Nephron progenitor cell (in vitro differentiated cells): ENCODE data around the gene ANKRD33B.
"Not testable (repeated sequence)": the region's sequence is repeated elsewhere in the genome, so short reads cannot be mapped to it uniquely, and the experiment has no call there.

ENCODE experiments used
- DNase-seq: peaks from one replicate; pipeline ENCODE4 v3.0.0; 2021
- H3K27ac Mint-ChIP-seq: 2 replicates; pipeline ENCODE4 v1.8.0; 2021; ENCODE audit warnings: mild to moderate bottlenecking, moderate library complexity, mixed read lengths
- H3K27me3 Mint-ChIP-seq: 2 replicates; pipeline ENCODE4 v1.8.0; 2021; ENCODE audit warnings: mild to moderate bottlenecking, low read depth, mixed read lengths; ENCODE audit not compliant: poor library complexity
- H3K36me3 Mint-ChIP-seq: 2 replicates; pipeline ENCODE4 v1.8.0; 2021; ENCODE audit warnings: low read depth, mixed read lengths
- H3K4me1 Mint-ChIP-seq: 2 replicates; pipeline ENCODE4 v1.8.0; 2021; ENCODE audit warnings: mixed read lengths
- H3K4me3 Mint-ChIP-seq: 2 replicates; pipeline ENCODE4 v1.8.0; 2021; ENCODE audit warnings: mild to moderate bottlenecking, moderate library complexity, mixed read lengths
- H3K9me3 Mint-ChIP-seq: 2 replicates; pipeline ENCODE4 v1.8.0; 2021; ENCODE audit warnings: mild to moderate bottlenecking, moderate library complexity, mixed read lengths
- TF ChIP-seq, protein P1 (sequence below): fragments of 200-600 bp; sonication (generic); IDR thresholded peaks from 2 replicates; pipeline ENCODE4 v1.5.0; 2021; ENCODE audit warnings: antibody characterized with exemption

ANKRD33B gene

DNA sequence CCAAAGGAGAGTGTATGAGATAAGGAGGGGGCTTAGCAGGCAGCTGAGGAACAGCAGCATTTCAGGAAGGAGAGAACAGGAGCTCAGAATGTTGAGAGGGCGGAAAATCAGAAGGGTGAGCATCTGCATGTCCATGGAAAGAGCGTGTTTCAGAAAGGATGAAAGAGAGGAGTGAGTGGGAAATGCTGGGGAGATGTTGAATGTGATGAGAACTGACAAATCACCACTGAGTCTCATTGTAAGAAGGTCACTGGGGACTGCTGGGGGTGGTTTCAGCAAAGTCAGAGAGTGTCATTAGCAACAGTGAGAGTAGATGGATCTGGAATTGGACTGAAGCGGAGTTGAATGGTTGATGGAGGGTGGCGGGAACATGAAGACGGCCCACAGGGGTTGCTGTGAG, 65.8 kb downstream of the ANKRD33B start:
- Mint-ChIP-seq H3K27me3 (peaks cover 29% of the 10 kb centered on the region), H3K4me3 (no peak overlapping the region), H3K9me3 (no peaks in the 10 kb centered on the region), H3K36me3 (no peaks in the 10 kb centered on the region), H3K27ac (no peak overlapping the region), H3K4me1 (peaks cover 34% of the 10 kb centered on the region)
- no peak for DNase-seq
- TF ChIP-seq, protein P1, sequence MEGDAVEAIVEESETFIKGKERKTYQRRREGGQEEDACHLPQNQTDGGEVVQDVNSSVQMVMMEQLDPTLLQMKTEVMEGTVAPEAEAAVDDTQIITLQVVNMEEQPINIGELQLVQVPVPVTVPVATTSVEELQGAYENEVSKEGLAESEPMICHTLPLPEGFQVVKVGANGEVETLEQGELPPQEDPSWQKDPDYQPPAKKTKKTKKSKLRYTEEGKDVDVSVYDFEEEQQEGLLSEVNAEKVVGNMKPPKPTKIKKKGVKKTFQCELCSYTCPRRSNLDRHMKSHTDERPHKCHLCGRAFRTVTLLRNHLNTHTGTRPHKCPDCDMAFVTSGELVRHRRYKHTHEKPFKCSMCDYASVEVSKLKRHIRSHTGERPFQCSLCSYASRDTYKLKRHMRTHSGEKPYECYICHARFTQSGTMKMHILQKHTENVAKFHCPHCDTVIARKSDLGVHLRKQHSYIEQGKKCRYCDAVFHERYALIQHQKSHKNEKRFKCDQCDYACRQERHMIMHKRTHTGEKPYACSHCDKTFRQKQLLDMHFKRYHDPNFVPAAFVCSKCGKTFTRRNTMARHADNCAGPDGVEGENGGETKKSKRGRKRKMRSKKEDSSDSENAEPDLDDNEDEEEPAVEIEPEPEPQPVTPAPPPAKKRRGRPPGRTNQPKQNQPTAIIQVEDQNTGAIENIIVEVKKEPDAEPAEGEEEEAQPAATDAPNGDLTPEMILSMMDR = no peak

DNA sequence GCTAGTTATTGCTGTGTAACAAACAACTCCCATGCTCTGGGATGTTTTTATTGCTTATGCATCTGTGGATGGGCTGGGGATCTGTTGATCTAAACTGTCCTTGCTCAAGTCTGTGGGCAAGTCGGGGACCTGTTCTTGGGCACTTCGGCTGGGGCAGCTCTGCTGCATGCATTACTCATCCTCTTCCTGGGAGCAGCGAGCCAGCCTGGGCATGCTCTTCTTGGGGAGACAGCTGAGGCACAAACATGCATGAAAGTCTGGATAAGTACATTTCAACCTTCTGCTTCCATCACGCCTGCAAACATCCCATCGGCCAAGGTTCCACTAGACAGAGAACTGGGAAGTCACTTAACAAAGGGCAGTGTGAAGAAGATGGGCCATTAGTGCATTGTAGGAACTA, 66.3 kb downstream of the ANKRD33B start:
- Mint-ChIP-seq H3K4me1 (peaks cover 38% of the 10 kb centered on the region), H3K27me3 (peaks cover 33% of the 10 kb centered on the region), H3K9me3 (no peaks in the 10 kb centered on the region), H3K27ac (no peak overlapping the region), H3K4me3 (no peak overlapping the region), H3K36me3 (no peaks in the 10 kb centered on the region)
- DNase-seq = no peak
- TF ChIP-seq, protein P1 = no peak

DNA sequence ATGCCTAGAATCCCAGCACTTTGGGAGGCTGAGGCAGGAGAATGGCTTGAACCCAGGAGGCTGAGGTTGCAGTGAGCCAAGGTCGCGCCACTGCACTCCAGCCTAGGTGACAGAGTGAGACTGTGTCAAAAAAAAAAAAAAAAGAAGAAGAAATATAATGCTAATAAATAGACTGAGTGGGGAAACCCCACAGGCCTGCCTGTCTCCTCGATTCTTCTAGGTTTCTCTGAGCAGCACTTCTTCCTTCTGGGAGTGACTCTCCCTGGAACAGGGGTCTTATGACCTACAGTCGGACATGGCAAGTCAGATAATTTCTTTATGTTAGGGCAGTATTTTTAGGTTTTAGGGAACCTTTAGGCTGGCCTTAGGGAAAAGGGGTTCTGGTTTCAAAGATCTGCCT, 66.9 kb downstream of the ANKRD33B start:
- not testable (repeated sequence) for DNase-seq, H3K4me3 Mint-ChIP-seq, H3K36me3 Mint-ChIP-seq, H3K9me3 Mint-ChIP-seq, H3K27ac Mint-ChIP-seq
- H3K27me3 Mint-ChIP-seq = peaks cover 39% of the 10 kb centered on the region
- peaks cover 40% of the 10 kb centered on the region for H3K4me1 Mint-ChIP-seq

DNA sequence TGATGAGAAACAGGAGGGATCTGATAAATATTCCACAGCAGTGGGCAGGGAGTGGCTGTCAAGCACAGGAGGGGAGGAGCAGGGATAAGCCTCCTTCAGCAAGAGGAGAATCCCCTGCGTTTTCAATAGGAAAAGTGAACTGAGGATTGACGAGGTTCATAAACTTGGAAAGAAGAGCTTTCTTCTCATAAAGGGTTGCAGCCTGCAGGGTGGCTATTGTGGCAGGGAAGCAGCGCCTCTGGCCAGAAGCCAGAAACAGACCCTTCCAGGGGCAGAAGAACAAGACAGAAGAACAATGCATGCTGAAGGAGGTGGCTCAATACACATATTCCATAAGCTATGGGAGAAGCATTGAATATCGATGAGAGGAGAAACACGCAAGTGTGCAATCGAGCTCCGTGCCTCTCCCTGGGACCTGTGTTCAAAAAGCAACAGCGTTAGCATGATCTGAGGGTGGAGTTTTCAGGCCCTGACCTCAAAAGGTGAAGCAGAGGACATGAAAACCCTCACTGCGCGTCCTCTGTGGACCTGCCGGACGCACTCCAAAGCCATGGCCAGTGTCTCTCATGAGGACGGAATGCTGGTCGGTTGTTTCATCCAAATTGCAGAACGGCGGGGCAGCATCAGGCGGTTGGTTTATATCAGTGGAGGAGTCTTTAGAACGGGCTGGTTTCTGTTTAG, 67.6 kb downstream of the ANKRD33B start:
- H3K27ac Mint-ChIP-seq = no peak overlapping the region
- TF ChIP-seq, protein P1 = no peak
- DNase-seq = no peak
- H3K4me3 Mint-ChIP-seq = no peak overlapping the region
- H3K36me3 Mint-ChIP-seq = no peaks in the 10 kb centered on the region
- no peaks in the 10 kb centered on the region for H3K9me3 Mint-ChIP-seq
- peaks cover 38% of the 10 kb centered on the region for H3K4me1 Mint-ChIP-seq
- H3K27me3 Mint-ChIP-seq = peaks cover 46% of the 10 kb centered on the region

DNA sequence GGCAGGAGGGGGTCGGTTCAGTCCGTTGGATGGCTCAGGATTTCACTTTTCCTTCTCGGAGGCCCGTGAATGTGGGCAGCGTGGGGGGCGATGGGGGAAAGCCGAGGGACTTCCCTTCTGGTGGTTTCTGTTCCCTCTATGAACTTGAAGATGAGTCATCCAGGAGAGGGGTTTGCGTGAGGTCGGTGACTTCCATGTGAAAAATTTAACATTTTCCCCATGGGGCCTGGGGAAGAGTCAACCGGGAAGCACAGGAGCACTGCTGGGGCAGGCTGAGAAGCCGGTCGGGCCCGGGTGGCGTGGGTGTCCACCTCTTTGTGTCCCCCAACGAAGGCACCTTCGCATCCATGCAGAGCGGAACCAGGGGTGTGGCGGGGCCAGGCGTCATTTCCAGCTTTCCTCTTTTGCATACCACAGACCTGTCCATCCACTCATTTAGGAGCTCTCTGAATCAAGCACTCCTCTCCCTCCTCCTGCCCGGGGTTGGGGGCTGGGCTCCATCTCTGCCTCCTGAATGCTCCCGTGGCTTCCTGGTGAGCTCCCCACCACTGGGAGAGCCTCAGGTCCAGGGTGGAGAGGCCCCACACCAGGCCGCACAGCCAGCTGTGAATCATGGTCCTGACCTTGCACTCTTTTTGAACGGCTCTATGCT, 68.4 kb downstream of the ANKRD33B start:
- DNase-seq = no peak
- Mint-ChIP-seq H3K27ac (no peak overlapping the region), H3K27me3 (peaks cover 54% of the 10 kb centered on the region), H3K36me3 (no peaks in the 10 kb centered on the region), H3K9me3 (no peaks in the 10 kb centered on the region), H3K4me1 (peaks cover 38% of the 10 kb centered on the region), H3K4me3 (no peak overlapping the region)
- TF ChIP-seq, protein P1 = no peak

DNA sequence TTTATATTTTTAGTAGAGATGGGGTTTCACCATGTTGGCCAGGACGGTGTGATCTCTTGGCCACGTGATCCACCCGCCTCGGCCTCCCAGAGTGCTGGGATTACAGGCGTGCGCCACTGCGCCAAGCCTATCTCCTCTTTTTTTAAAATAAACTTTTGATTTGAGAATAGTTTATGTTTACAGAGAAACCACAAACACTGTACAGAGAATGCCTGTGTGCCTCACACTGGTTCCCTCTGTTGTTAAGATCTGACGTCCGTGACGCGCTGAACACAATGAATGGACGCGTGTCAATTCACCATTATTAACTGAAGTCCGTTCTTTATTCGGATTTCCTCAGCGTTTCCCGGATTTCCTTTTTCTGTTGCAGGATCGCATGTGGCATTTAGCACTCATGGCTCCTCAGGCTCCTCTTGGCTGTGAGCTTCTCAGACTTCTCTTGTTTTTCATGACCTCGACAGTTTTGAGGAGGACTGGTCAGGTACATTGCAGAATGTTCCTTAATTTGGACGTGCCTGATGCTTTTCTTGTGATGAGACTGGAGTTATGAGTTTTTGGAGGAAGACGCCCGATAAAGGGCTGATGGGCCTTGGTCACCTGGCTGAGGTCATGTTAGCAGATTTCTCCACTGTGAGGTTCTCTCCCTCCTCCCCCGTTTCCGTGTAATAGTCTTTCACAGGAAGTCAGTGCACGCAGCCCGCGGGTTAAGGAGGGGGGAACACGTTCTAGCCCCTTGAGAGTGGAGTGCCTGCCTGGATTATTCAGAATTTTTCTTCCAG, 69.6 kb downstream of the ANKRD33B start:
- Mint-ChIP-seq H3K4me3 (no peak overlapping the region), H3K9me3 (peaks cover 2% of the 10 kb centered on the region), H3K27ac (no peak overlapping the region), H3K36me3 (peaks cover 1% of the 10 kb centered on the region), H3K27me3 (peaks cover 64% of the 10 kb centered on the region), H3K4me1 (peaks cover 41% of the 10 kb centered on the region)
- TF ChIP-seq, protein P1 = no peak
- no peak for DNase-seq
